SU-DHL-6 (cell line): ENCODE measurements around the gene PRKCA.

Experiments
- H2AFZ ChIP-seq: fragments of 200-600 bp; sonication (generic); 2 replicates; pipeline ENCODE4 v1.6.1; 2014; ENCODE audit warnings: low read depth, mild to moderate bottlenecking, moderate library complexity, mixed read lengths, antibody characterized with exemption, low read length; ENCODE audit not compliant: severe bottlenecking
- H3F3A ChIP-seq: fragments of 200-600 bp; shearing (Covaris generic); 2 replicates; pipeline ENCODE4 v1.6.0; 2016; ENCODE audit warnings: antibody characterized with exemption, mild to moderate bottlenecking; ENCODE audit not compliant: insufficient read depth
- H3K27ac ChIP-seq: fragments of 200-600 bp; sonication (generic); 2 replicates; pipeline ENCODE4 v1.5.1; 2016; ENCODE audit warnings: low read depth, mild to moderate bottlenecking, low read length, moderate library complexity, mixed read lengths
- H3K27me3 ChIP-seq: fragments of 200-600 bp; sonication (generic), shearing (Covaris generic); 2 replicates; pipeline ENCODE4 v1.6.0; 2014; ENCODE audit warnings: mild to moderate bottlenecking, low read length
- H3K36me3 ChIP-seq: fragments of 200-600 bp; sonication (generic); 2 replicates; pipeline ENCODE4 v1.6.1; 2014; ENCODE audit warnings: mild to moderate bottlenecking, low read length, mixed read lengths
- H3K4me2 ChIP-seq: fragments of 300-600, 200-600 bp; shearing (Covaris generic), sonication (generic); 2 replicates; pipeline ENCODE4 v1.6.0; 2014; ENCODE audit warnings: low read length, low read depth, mild to moderate bottlenecking; ENCODE audit not compliant: poor library complexity, severe bottlenecking
- H3K4me3 ChIP-seq: fragments of 200-600 bp; sonication (generic); 2 replicates; pipeline ENCODE4 v1.5.1; 2014; ENCODE audit warnings: antibody characterized with exemption, low read length, mild to moderate bottlenecking, mixed read lengths; ENCODE audit not compliant: insufficient read depth, poor library complexity, severe bottlenecking
- H3K79me2 ChIP-seq: fragments of 200-600 bp; sonication (generic); 2 replicates; pipeline ENCODE4 v1.6.1; 2014; ENCODE audit warnings: mild to moderate bottlenecking, low read length, moderate library complexity; ENCODE audit not compliant: insufficient read depth
- H3K9ac ChIP-seq: fragments of 200-600 bp; sonication (generic); 2 replicates; pipeline ENCODE4 v1.7.0; 2014; ENCODE audit warnings: mild to moderate bottlenecking, low read length
- H3K9me2 ChIP-seq: fragments of 200-600 bp; sonication (generic); replicated peaks from 2 replicates; pipeline ENCODE4 v1.6.1; 2014; ENCODE audit warnings: low read length; ENCODE audit not compliant: insufficient read depth
- H3K9me3 ChIP-seq: fragments of 200-600 bp; sonication (generic); 2 replicates; pipeline ENCODE4 v1.6.1; 2014; ENCODE audit warnings: low read length, mixed read lengths; ENCODE audit not compliant: insufficient read depth
- H4K20me1 ChIP-seq: fragments of 200-600 bp; sonication (generic); 2 replicates; pipeline ENCODE4 v1.6.1; 2014; ENCODE audit warnings: low read depth, mild to moderate bottlenecking, antibody characterized with exemption, low read length, moderate library complexity, mixed read lengths
- CTCF ChIP-seq: fragments of 200-600 bp; sonication (generic); IDR thresholded peaks from one replicate; pipeline ENCODE4 v1.5.1; 2017; ENCODE audit warnings: antibody characterized with exemption, mild to moderate bottlenecking, low read length, moderate library complexity; ENCODE audit not compliant: insufficient read depth, poor library complexity, severe bottlenecking
- EZH2phosphoT487 ChIP-seq: fragments of 200-600 bp; sonication (generic), shearing (Covaris generic); conservative IDR thresholded peaks from 2 replicates; pipeline ENCODE4 v1.6.1; 2018; ENCODE audit warnings: mild to moderate bottlenecking, antibody characterized with exemption, low read length, moderate library complexity, mixed read lengths

Gene PRKCA

GRCh38 chr17:66517336-66518009 is 215.1 kb downstream of the PRKCA start:
- peaks cover 7% of the 10 kb centered on the region for H3K36me3 ChIP-seq
- no peaks in the 10 kb centered on the region for H3K9me3 ChIP-seq
- H3K79me2 ChIP-seq = peaks cover 71% of the 10 kb centered on the region
- H3K9me2 ChIP-seq = no peaks in the 10 kb centered on the region
- H3K9ac ChIP-seq = no peak overlapping the region
- no peak overlapping the region for H3K4me2 ChIP-seq
- no peak for TF ChIP-seq EZH2phosphoT487
- no peak for TF ChIP-seq CTCF
- peak overlapping the region; percentile 6; the same call in 1 of the 2 replicates for H3K27ac ChIP-seq
- H3K27me3 ChIP-seq = no peaks in the 10 kb centered on the region
- H2AFZ ChIP-seq = no peak overlapping the region
- no peak overlapping the region for H3K4me3 ChIP-seq
- no peaks in the 10 kb centered on the region for H4K20me1 ChIP-seq
- H3F3A ChIP-seq = no peaks in the 10 kb centered on the region; the same call in 1 of the 2 replicates

GRCh38 chr17:66518108-66518507 is 215.7 kb downstream of the PRKCA start:
- H3K4me2 ChIP-seq = no peak overlapping the region
- no peaks in the 10 kb centered on the region for H4K20me1 ChIP-seq
- no peak for TF ChIP-seq CTCF
- TF ChIP-seq EZH2phosphoT487 = no peak
- H3K9ac ChIP-seq = no peak overlapping the region
- H3K4me3 ChIP-seq = no peak overlapping the region
- H3K9me2 ChIP-seq = no peaks in the 10 kb centered on the region
- no peaks in the 10 kb centered on the region; the same call in 1 of the 2 replicates for H3F3A ChIP-seq
- H3K36me3 ChIP-seq = peaks cover 7% of the 10 kb centered on the region
- peak overlapping the region; percentile 6; the same call in 1 of the 2 replicates for H3K27ac ChIP-seq
- no peak overlapping the region for H2AFZ ChIP-seq
- no peaks in the 10 kb centered on the region for H3K27me3 ChIP-seq
- H3K79me2 ChIP-seq = peaks cover 75% of the 10 kb centered on the region
- no peaks in the 10 kb centered on the region for H3K9me3 ChIP-seq

GRCh38 chr17:66518677-66519076 is 216.3 kb downstream of the PRKCA start:
- H3F3A ChIP-seq = no peaks in the 10 kb centered on the region; the same call in 1 of the 2 replicates
- no peak overlapping the region for H3K9ac ChIP-seq
- H3K27ac ChIP-seq = no peak overlapping the region
- no peak overlapping the region for H3K4me2 ChIP-seq
- no peaks in the 10 kb centered on the region for H3K27me3 ChIP-seq
- H4K20me1 ChIP-seq = no peaks in the 10 kb centered on the region
- peaks cover 76% of the 10 kb centered on the region for H3K79me2 ChIP-seq
- H3K9me3 ChIP-seq = no peaks in the 10 kb centered on the region
- H2AFZ ChIP-seq = no peak overlapping the region
- no peak for TF ChIP-seq EZH2phosphoT487
- TF ChIP-seq CTCF = no peak
- H3K9me2 ChIP-seq = no peaks in the 10 kb centered on the region
- no peak overlapping the region for H3K4me3 ChIP-seq
- peaks cover 4% of the 10 kb centered on the region; the same call in 1 of the 2 replicates for H3K36me3 ChIP-seq
